HepG2 (cell line): ENCODE measurements around the gene ACTR1B. TPM values are rescaled to one million over a fixed set of nuclear protein-coding genes. Genes with fewer than 3 reads are reported as not detected.
A peak's percentile ranks its signal among the peaks of the same experiment; 100 is the strongest.

Source experiments
- AKAP8 ChIP-seq: sonication (generic); formaldehyde crosslinking; IDR thresholded peaks from 2 replicates; pipeline ENCODE4 v1.5.1; 2020; ENCODE audit warnings: mild to moderate bottlenecking, missing genetic modification reagents
- CBFB ChIP-seq: sonication (generic); formaldehyde crosslinking; IDR thresholded peaks from 2 replicates; pipeline ENCODE4 v1.4.0; 2020; ENCODE audit warnings: missing genetic modification reagents
- GATAD2A ChIP-seq: IDR thresholded peaks from 2 replicates; pipeline ENCODE4 v1.6.1; 2016
- ISL2 ChIP-seq: sonication (generic); formaldehyde crosslinking; IDR thresholded peaks from 2 replicates; pipeline ENCODE4 v1.5.0; 2020; ENCODE audit warnings: missing genetic modification reagents
- POGZ ChIP-seq: sonication (generic); formaldehyde crosslinking; IDR thresholded peaks from 2 replicates; pipeline ENCODE4 v1.4.0; 2020; ENCODE audit warnings: mild to moderate bottlenecking, missing genetic modification reagents
- RARG ChIP-seq: sonication (generic); formaldehyde crosslinking; IDR thresholded peaks from 2 replicates; pipeline ENCODE4 v1.4.0; 2020; ENCODE audit warnings: low read depth, mild to moderate bottlenecking, missing genetic modification reagents
- RBAK ChIP-seq: sonication (generic); formaldehyde crosslinking; IDR thresholded peaks from 2 replicates; pipeline ENCODE4 v1.5.1; 2020; ENCODE audit warnings: mild to moderate bottlenecking, missing genetic modification reagents
- TARDBP ChIP-seq: sonication (generic); formaldehyde crosslinking; IDR thresholded peaks from 2 replicates; pipeline ENCODE4 v1.8.0; 2022; ENCODE audit warnings: mild to moderate bottlenecking, missing genetic modification reagents
- THYN1 ChIP-seq: sonication (generic); formaldehyde crosslinking; IDR thresholded peaks from 2 replicates; pipeline ENCODE4 v1.8.1; 2023; ENCODE audit warnings: low read depth, mild to moderate bottlenecking, moderate library complexity, missing genetic modification reagents, borderline replicate concordance
- ZBTB7B ChIP-seq: sonication (generic); formaldehyde crosslinking; IDR thresholded peaks from 2 replicates; pipeline ENCODE4 v1.4.0; 2020; ENCODE audit warnings: missing genetic modification reagents
- ZFP1 ChIP-seq: IDR thresholded peaks from 2 replicates; pipeline ENCODE4 v1.6.1; 2016
- ZNF230 ChIP-seq: sonication (generic); formaldehyde crosslinking; IDR thresholded peaks from 2 replicates; pipeline ENCODE4 v1.4.0; 2020; ENCODE audit warnings: mild to moderate bottlenecking, missing genetic modification reagents
- ZNF296 ChIP-seq: sonication (generic); formaldehyde crosslinking; conservative IDR thresholded peaks from 2 replicates; pipeline ENCODE4 v1.5.0; 2020; ENCODE audit warnings: mild to moderate bottlenecking, missing genetic modification reagents
- ZNF629 ChIP-seq: sonication (generic); formaldehyde crosslinking; conservative IDR thresholded peaks from 2 replicates; pipeline ENCODE4 v1.5.0; 2020; ENCODE audit warnings: missing genetic modification reagents
- ZNF703 ChIP-seq: sonication (generic); formaldehyde crosslinking; IDR thresholded peaks from 2 replicates; pipeline ENCODE4 v1.5.1; 2020; ENCODE audit warnings: missing genetic modification reagents, mild to moderate bottlenecking, moderate library complexity, borderline replicate concordance
- polyA plus RNA-seq, 8 experiments: library from polyadenylated mRNA; depleted of rRNA in 3 of 8; stranded (reverse) in 7 of 8; unstranded in 1 of 8; fragments of >200 nt; fragmentation: Illumina TruSeq in 4 of 8; extraction: Trizol in 4 of 8; gene quantifications; 2 replicates each; pipeline versions ENCODE4 v1.2.1 to v1.2.3, GENCODE V29; 2011 to 2016; ENCODE audit warnings: low read depth in 4 of 8, missing spikeins in 1 of 8, mixed read lengths in 1 of 8; ENCODE audit not compliant: insufficient read depth in 1 of 8
- total RNA-seq, 5 experiments: library from RNA; depleted of rRNA; stranded (reverse); fragments of >200 nt; fragmentation: Illumina TruSeq; extraction: Trizol; gene quantifications; 2 replicates each; pipeline ENCODE4 v1.2.3, GENCODE V29; 2016; ENCODE audit warnings: low read depth in 1 of 5
- TF ChIP-seq, protein P1 (sequence below): IDR thresholded peaks from 2 replicates; pipeline ENCODE4 v1.6.1; 2018; ENCODE audit warnings: missing genetic modification reagents
- TF ChIP-seq, protein P2 (sequence below): sonication (generic); formaldehyde crosslinking; IDR thresholded peaks from 2 replicates; pipeline ENCODE4 v1.9.0; 2021; ENCODE audit warnings: missing genetic modification reagents, borderline replicate concordance
- TF ChIP-seq, protein P3 (sequence below): sonication (generic); formaldehyde crosslinking; IDR thresholded peaks from 2 replicates; pipeline ENCODE4 v1.4.0; 2020; ENCODE audit warnings: low read depth, mild to moderate bottlenecking, missing genetic modification reagents
- TF ChIP-seq, protein P4 (sequence below): sonication (generic); formaldehyde crosslinking; IDR thresholded peaks from 2 replicates; pipeline ENCODE4 v1.4.0; 2020; ENCODE audit warnings: missing genetic modification reagents, borderline replicate concordance

ACTR1B gene
- total and polyA plus RNA-seq, 2 of the 13 experiments (the other 11 are each of a cell fraction or from before 2014, with no cell fraction given) = 61.7 to 76.7 TPM

DNA sequence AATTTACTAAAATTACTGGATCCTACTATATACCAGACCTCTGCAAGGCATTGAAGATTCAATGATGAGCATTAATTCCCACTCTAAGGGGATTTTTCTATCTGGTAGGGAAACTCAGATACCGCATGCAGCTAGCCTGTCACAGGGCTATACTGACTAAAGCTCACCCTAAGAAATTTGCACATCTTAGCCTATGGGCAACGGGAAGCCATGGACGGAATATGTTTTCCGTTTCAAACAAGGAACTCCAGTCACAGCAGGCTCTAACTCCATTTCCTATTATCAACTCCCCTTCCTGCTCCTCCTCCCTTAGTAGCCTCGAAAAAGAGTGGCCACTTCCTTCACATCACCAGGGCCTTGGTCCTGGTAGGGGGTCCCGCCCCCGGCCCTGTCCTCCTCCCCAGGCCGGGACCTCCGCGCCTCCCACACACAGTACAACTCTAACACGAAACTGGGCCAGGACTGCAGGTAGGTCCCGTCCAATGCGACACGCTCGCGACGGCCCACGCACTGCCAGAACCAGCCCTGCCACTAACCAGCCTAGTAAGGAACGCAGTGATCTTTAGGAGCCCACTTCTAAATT is 18.6 kb downstream of the ACTR1B start (continued):
- TF ChIP-seq, protein P1, sequence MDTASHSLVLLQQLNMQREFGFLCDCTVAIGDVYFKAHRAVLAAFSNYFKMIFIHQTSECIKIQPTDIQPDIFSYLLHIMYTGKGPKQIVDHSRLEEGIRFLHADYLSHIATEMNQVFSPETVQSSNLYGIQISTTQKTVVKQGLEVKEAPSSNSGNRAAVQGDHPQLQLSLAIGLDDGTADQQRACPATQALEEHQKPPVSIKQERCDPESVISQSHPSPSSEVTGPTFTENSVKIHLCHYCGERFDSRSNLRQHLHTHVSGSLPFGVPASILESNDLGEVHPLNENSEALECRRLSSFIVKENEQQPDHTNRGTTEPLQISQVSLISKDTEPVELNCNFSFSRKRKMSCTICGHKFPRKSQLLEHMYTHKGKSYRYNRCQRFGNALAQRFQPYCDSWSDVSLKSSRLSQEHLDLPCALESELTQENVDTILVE (CRISPR knock-in tag) = no peak
- TF ChIP-seq ISL2 (CRISPR knock-in tag) (no peak), ZNF296 (CRISPR knock-in tag) (no peak), POGZ (CRISPR knock-in tag) (no peak), CBFB (no peak), ZNF629 (CRISPR knock-in tag) (no peak), GATAD2A (CRISPR knock-in tag) (no peak), RARG (CRISPR knock-in tag) (no peak), THYN1 (CRISPR knock-in tag) (no peak), AKAP8 (CRISPR knock-in tag) (no peak), TARDBP (CRISPR knock-in tag) (no peak), RBAK (CRISPR knock-in tag) (no peak), ZNF703 (CRISPR knock-in tag) (no peak), ZNF230 (CRISPR knock-in tag) (no peak), ZFP1 (CRISPR knock-in tag) (no peak), ZBTB7B (CRISPR knock-in tag) (no peak)
- TF ChIP-seq, protein P2, sequence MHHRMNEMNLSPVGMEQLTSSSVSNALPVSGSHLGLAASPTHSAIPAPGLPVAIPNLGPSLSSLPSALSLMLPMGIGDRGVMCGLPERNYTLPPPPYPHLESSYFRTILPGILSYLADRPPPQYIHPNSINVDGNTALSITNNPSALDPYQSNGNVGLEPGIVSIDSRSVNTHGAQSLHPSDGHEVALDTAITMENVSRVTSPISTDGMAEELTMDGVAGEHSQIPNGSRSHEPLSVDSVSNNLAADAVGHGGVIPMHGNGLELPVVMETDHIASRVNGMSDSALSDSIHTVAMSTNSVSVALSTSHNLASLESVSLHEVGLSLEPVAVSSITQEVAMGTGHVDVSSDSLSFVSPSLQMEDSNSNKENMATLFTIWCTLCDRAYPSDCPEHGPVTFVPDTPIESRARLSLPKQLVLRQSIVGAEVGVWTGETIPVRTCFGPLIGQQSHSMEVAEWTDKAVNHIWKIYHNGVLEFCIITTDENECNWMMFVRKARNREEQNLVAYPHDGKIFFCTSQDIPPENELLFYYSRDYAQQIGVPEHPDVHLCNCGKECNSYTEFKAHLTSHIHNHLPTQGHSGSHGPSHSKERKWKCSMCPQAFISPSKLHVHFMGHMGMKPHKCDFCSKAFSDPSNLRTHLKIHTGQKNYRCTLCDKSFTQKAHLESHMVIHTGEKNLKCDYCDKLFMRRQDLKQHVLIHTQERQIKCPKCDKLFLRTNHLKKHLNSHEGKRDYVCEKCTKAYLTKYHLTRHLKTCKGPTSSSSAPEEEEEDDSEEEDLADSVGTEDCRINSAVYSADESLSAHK (CRISPR knock-in tag) = peak; percentile 26; the same call in 1 of the 2 replicates
- TF ChIP-seq, protein P3, sequence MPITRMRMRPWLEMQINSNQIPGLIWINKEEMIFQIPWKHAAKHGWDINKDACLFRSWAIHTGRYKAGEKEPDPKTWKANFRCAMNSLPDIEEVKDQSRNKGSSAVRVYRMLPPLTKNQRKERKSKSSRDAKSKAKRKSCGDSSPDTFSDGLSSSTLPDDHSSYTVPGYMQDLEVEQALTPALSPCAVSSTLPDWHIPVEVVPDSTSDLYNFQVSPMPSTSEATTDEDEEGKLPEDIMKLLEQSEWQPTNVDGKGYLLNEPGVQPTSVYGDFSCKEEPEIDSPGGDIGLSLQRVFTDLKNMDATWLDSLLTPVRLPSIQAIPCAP (CRISPR knock-in tag) = 0 out of 2 replicates have a peak, but pooled peaks have one; percentile 43
- TF ChIP-seq, protein P4, sequence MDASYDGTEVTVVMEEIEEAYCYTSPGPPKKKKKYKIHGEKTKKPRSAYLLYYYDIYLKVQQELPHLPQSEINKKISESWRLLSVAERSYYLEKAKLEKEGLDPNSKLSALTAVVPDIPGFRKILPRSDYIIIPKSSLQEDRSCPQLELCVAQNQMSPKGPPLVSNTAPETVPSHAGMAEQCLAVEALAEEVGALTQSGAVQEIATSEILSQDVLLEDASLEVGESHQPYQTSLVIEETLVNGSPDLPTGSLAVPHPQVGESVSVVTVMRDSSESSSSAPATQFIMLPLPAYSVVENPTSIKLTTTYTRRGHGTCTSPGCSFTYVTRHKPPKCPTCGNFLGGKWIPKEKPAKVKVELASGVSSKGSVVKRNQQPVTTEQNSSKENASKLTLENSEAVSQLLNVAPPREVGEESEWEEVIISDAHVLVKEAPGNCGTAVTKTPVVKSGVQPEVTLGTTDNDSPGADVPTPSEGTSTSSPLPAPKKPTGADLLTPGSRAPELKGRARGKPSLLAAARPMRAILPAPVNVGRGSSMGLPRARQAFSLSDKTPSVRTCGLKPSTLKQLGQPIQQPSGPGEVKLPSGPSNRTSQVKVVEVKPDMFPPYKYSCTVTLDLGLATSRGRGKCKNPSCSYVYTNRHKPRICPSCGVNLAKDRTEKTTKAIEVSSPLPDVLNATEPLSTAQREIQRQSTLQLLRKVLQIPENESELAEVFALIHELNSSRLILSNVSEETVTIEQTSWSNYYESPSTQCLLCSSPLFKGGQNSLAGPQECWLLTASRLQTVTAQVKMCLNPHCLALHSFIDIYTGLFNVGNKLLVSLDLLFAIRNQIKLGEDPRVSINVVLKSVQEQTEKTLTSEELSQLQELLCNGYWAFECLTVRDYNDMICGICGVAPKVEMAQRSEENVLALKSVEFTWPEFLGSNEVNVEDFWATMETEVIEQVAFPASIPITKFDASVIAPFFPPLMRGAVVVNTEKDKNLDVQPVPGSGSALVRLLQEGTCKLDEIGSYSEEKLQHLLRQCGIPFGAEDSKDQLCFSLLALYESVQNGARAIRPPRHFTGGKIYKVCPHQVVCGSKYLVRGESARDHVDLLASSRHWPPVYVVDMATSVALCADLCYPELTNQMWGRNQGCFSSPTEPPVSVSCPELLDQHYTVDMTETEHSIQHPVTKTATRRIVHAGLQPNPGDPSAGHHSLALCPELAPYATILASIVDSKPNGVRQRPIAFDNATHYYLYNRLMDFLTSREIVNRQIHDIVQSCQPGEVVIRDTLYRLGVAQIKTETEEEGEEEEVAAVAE (CRISPR knock-in tag) = no peak
